Measurements from ENCODE around the gene MAL.

The MAL gene

GRCh38 chr2:95050385-95051300 lies 25.1 kb downstream of the MAL start:
- no peak for DNase-seq

- no peak for DNase-seq
Measured at GRCh38 chr2:95051626-95052025, 26.1 kb downstream of the MAL start.

GRCh38 chr2:95052307-95052706 lies 26.8 kb downstream of the MAL start:
- no peak for DNase-seq

GRCh38 chr2:95052804-95053479 lies 27.4 kb downstream of the MAL start:
- no peak for DNase-seq

GRCh38 chr2:95053543-95053942 lies 28.0 kb downstream of the MAL start:
- DNase-seq, result no peak

GRCh38 chr2:95054016-95054415 lies 28.5 kb downstream of the MAL start:
- no peak for DNase-seq

GRCh38 chr2:95055262-95055661 lies 29.8 kb downstream of the MAL start:
- no peak for DNase-seq

- DNase-seq, result no peak
Measured at GRCh38 chr2:95056044-95056443, 30.5 kb downstream of the MAL start.

- DNase-seq, result no peak
Measured at GRCh38 chr2:95056461-95057459, 31.3 kb downstream of the MAL start.

GRCh38 chr2:95057535-95058370 lies 32.2 kb downstream of the MAL start:
- DNase-seq, result no peak

- DNase-seq, result no peak
Measured at GRCh38 chr2:95058466-95058988, 33.0 kb downstream of the MAL start.

- DNase-seq, result no peak
Measured at GRCh38 chr2:95058989-95059641, 33.6 kb downstream of the MAL start.

GRCh38 chr2:95059656-95060370 lies 34.3 kb downstream of the MAL start:
- no peak for DNase-seq

GRCh38 chr2:95060446-95061118 lies 35.1 kb downstream of the MAL start:
- DNase-seq, result no peak

- no peak for DNase-seq
Measured at GRCh38 chr2:95061119-95061512, 35.6 kb downstream of the MAL start.

- no peak for DNase-seq
Measured at GRCh38 chr2:95061601-95062183, 36.2 kb downstream of the MAL start.

- no peak for DNase-seq
Measured at GRCh38 chr2:95062242-95063085, 37.0 kb downstream of the MAL start.
